MG63 (cell line): ENCODE measurements around the gene PATE4. TPM values are rescaled to one million over a fixed set of nuclear protein-coding genes. Genes with fewer than 3 reads are reported as not detected.

Experiments
- DNase-seq: peaks from one replicate; pipeline ENCODE4 v3.0.0-alpha.2; 2020
- H3K27me3 ChIP-seq: fragments of 250-450 bp; sonication (Bioruptor Pico); 2 replicates; pipeline ENCODE4 v1.5.1; 2020; ENCODE audit warnings: mild to moderate bottlenecking, moderate library complexity
- H3K36me3 ChIP-seq: fragments of 250-450 bp; sonication (Bioruptor Pico); 2 replicates; pipeline ENCODE4 v1.5.1; 2020; ENCODE audit warnings: mild to moderate bottlenecking, moderate library complexity
- H3K4me3 ChIP-seq: fragments of 250-450 bp; sonication (Bioruptor Pico); 2 replicates; pipeline ENCODE4 v1.5.1; 2020; ENCODE audit warnings: mild to moderate bottlenecking, moderate library complexity
- H3K9me3 ChIP-seq: fragments of 250-450 bp; sonication (Bioruptor Pico); 2 replicates; pipeline ENCODE4 v1.5.1; 2020; ENCODE audit warnings: mild to moderate bottlenecking, moderate library complexity
- total RNA-seq: library from RNA; depleted of rRNA; stranded (reverse); fragments of >200 nt; shearing (Covaris generic); gene quantifications from 2 replicates; pipeline ENCODE4 v1.2.3, GENCODE V29; 2014; ENCODE audit warnings: low replicate concordance; rRNA removed

The PATE4 gene
- total RNA-seq, 1 experiment from 2014 or later, result not detected

DNA sequence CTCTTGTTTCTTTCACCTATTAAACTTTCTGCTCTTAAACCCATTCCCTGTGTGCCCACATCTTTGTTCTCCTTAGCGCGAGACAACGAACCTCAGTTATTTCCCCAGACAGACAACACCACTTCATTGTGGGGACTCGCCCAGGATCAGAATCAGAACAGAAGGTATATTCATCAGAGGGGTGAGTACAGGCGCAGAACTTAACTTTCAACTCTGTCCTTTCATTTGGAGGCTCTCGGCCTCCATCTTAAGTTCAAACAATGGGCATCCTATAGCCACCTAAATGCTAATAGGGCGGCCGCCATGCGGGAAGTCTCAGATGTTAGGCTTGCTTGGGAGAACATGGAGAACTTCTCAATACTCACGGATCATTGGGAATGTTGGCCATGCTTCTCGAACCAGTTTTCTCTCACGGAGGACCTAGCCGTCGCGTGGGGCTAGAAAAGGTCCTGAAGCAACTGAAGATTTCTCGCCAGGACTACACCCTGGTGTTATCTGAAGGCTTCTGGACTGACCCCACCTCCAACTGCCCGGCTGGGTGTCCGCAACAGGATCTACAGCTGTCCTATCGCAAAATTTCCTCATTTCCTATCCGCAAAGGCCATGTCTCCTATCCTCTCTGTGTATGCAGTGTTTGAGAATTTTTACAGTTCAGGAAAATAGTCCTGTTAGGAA is 40.9 kb downstream of the PATE4 start:
- H3K36me3 ChIP-seq, result no peaks in the 10 kb centered on the region
- no peak for DNase-seq
- no peak overlapping the region for H3K4me3 ChIP-seq
- H3K27me3 ChIP-seq, result no peaks in the 10 kb centered on the region
- H3K9me3 ChIP-seq, result no peaks in the 10 kb centered on the region; the same call in none of the 2 replicates

DNA sequence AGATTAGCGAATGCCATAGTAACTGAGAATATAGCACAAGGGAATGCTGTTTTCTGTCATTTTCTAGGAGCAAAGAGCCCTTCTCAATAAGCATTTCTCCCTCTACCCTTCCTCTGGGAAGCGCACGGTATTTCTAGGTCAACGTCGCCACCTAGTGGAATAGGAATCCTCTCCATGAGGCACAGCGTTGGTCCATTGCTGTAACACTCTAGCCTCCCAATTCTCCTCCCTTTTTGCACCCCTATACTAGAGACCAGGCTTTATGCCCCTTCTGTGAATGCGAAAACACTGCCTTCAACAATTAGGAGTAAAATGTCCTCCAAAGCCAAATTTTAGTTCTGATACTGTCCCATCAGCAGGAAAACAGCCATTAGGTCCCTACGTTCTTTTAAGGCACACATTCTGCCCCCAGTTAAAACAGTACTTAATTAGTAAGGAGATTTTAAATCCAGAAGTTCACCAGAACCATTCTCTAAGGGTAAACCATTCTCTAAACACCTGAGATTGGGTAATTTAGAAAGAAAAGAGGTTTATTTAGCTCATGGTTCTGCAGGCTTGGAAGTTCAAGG is 41.5 kb downstream of the PATE4 start:
- no peaks in the 10 kb centered on the region; the same call in none of the 2 replicates for H3K9me3 ChIP-seq
- no peak overlapping the region for H3K4me3 ChIP-seq
- peak; percentile 38 for DNase-seq
- H3K36me3 ChIP-seq, result no peaks in the 10 kb centered on the region
- no peaks in the 10 kb centered on the region for H3K27me3 ChIP-seq

DNA sequence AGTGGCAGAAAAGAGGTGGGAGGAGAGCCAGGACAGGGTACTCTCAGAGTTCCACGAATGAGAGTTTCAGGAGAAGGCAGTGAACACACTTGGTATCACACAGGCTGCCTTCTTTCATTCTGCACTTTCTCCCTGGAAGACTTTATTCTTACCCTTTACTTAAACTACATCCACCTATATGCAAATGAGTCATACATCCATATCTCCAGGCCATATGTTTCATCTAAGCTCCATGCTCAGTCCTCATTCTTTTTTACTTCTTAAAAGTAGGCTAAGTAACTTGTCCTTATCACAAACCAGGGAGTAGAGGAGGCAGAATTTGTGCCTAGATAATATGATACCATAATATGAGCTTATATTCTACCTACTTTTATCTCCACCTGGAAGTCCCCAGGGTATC is 48.2 kb downstream of the PATE4 start:
- H3K4me3 ChIP-seq, result no peak overlapping the region
- H3K27me3 ChIP-seq, result no peaks in the 10 kb centered on the region
- no peaks in the 10 kb centered on the region for H3K36me3 ChIP-seq
- DNase-seq, result no peak
- H3K9me3 ChIP-seq, result no peaks in the 10 kb centered on the region

GRCh38 chr11:125883375-125883774 is 50.3 kb downstream of the PATE4 start:
- Histone ChIP-seq H3K27me3 (no peaks in the 10 kb centered on the region), H3K9me3 (no peaks in the 10 kb centered on the region), H3K36me3 (peaks cover 5% of the 10 kb centered on the region; the same call in 1 of the 2 replicates), H3K4me3 (no peak overlapping the region)
- DNase-seq, result no peak

- Histone ChIP-seq H3K27me3 (no peaks in the 10 kb centered on the region), H3K9me3 (no peaks in the 10 kb centered on the region), H3K36me3 (peaks cover 10% of the 10 kb centered on the region), H3K4me3 (peak overlapping the region; percentile 95)
- DNase-seq, result peak; percentile 67
These were observed 53.9 kb downstream of the PATE4 start for GRCh38 chr11:125886997-125887372.

GRCh38 chr11:125887373-125888324 is 54.5 kb downstream of the PATE4 start, which contains the start of gene HYLS1:
Gene HYLS1, plus strand, starts transcription at chr11:125887668. Its CDS starts 11,701 bp downstream, at chr11:125899369.
- DNase-seq, result peak; percentile 98
- H3K9me3 ChIP-seq, result no peaks in the 10 kb centered on the region
- no peaks in the 10 kb centered on the region for H3K27me3 ChIP-seq
- H3K36me3 ChIP-seq, result peaks cover 12% of the 10 kb centered on the region
- peak within 1 kb of the TSS; percentile 95 for H3K4me3 ChIP-seq

Other genes with a start within 250 kb of the PATE4 start
- 107 and 125 TPM in 2 replicates for gene STT3A, start 240.5 kb upstream of the PATE4 start, total RNA-seq
- gene CHEK1, start 208.2 kb upstream of the PATE4 start, total RNA-seq, result 44.2 and 107 TPM in 2 replicates
- gene ACRV1, start 152.5 kb upstream of the PATE4 start, total RNA-seq, result not detected in 2 replicates
- gene PATE1, start 87.0 kb upstream of the PATE4 start, total RNA-seq, result not detected in 2 replicates
- gene PATE2, start 54.5 kb upstream of the PATE4 start, total RNA-seq, result 0.07 TPM in 1 of 2 replicates, not detected in the other
- not detected in 2 replicates for gene PATE3, start 45.2 kb upstream of the PATE4 start, total RNA-seq
- gene HYLS1, start 54.4 kb downstream of the PATE4 start, total RNA-seq, result 10.9 and 15.1 TPM in 2 replicates
- 10.6 and 21.3 TPM in 2 replicates for gene PUS3, start 69.9 kb downstream of the PATE4 start, total RNA-seq
- gene DDX25, start 71.2 kb downstream of the PATE4 start, total RNA-seq, result not detected in 2 replicates
- gene VSIG10L2, start 112.7 kb downstream of the PATE4 start, total RNA-seq, result not detected in 2 replicates
- 25.4 and 36.3 TPM in 2 replicates for gene CDON, start 229.6 kb downstream of the PATE4 start, total RNA-seq